NCI-H524 treated with DMSO at 0.1 percent for 48 hours (cell line): ENCODE results near the gene HOXD9.

Experiments
- DNase-seq: peaks from one replicate; lab custom pipeline; 2025; lab: John Stamatoyannopoulos, UW

Gene HOXD9

GRCh38 chr2:176124947-176125771 is 2.6 kb downstream of the HOXD9 start:
- DNase-seq = no peak

DNA sequence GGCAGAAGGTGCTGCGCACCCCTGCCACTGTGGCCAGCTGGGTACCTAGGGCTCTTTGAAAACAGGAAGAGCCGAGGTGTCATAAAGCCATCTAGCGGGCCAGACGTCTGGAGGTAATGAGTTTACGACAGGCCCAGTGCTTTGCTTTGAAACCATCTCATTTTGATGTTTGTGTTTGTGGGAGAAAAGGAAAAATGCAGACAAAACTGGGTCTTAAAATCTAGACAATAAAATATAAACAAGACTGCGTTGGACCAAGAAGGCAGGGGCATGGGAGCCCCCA is 3.2 kb downstream of the HOXD9 start:
- DNase-seq = no peak

- no peak for DNase-seq
These were observed 4.6 kb downstream of the HOXD9 start for GRCh38 chr2:176126929-176127773.

DNA sequence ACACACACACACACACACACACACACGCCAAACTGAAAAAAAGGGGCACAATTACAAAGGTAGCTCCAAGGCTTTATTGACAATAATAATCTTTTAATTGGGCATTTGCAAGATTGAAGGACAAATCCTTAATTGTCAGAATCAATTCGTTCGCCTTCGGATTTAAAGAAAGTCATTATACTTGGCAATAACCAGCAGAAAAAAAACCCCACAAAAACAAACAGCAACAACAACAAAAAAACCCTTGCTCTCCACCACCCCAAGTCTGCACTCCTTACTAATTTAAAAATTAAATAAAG is 5.2 kb downstream of the HOXD9 start:
- DNase-seq = no peak

GRCh38 chr2:176128172-176128981 is 5.9 kb downstream of the HOXD9 start:
- DNase-seq = no peak

GRCh38 chr2:176128982-176129796 is 6.7 kb downstream of the HOXD9 start, which contains the start of gene HOXD8:
HOXD8 (plus strand) TSS chr2:176129705; CDS start chr2:176130367, 662 bp downstream.
- no peak for DNase-seq

- no peak for DNase-seq
These were observed 7.3 kb downstream of the HOXD9 start for GRCh38 chr2:176129813-176130146.

- DNase-seq = no peak
These were observed 7.8 kb downstream of the HOXD9 start for GRCh38 chr2:176130147-176130956.

DNA sequence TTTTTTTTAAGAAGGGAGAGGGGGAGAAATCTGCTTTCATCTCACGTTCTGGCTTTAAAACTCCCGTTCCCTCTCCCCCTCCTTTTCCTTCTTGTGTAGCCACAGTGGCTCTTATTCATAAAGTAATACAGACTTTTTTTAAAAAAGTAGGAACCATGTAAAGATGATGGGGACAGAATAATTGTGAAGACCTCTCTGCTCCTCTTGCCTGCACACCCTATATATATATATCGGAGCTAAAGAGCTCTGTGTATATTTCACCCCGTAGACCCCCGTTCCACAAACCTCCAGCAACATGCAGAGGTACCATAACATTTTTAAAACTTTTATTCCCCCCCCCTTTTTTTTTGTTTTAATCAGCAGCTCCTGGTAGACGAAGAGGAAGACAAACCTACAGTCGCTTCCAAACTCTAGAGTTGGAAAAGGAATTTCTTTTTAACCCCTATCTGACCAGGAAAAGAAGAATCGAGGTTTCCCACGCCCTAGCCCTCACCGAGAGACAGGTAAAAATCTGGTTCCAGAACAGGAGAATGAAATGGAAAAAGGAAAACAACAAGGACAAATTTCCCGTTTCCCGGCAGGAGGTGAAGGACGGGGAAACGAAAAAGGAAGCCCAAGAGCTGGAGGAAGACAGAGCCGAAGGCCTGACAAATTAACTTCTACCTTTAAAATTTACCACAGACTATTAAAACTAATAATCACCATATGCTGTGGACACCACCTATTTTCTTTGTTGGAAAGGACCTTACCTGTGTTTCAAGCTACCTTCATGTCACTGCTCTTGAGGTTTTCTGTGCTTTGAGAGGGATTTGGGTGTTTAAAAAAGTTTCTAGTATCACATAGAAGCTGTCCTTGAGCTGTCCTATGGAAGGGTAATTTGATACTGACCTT is 8.7 kb downstream of the HOXD9 start:
- DNase-seq = no peak

GRCh38 chr2:176131848-176132158 is 9.3 kb downstream of the HOXD9 start:
- DNase-seq = no peak

DNA sequence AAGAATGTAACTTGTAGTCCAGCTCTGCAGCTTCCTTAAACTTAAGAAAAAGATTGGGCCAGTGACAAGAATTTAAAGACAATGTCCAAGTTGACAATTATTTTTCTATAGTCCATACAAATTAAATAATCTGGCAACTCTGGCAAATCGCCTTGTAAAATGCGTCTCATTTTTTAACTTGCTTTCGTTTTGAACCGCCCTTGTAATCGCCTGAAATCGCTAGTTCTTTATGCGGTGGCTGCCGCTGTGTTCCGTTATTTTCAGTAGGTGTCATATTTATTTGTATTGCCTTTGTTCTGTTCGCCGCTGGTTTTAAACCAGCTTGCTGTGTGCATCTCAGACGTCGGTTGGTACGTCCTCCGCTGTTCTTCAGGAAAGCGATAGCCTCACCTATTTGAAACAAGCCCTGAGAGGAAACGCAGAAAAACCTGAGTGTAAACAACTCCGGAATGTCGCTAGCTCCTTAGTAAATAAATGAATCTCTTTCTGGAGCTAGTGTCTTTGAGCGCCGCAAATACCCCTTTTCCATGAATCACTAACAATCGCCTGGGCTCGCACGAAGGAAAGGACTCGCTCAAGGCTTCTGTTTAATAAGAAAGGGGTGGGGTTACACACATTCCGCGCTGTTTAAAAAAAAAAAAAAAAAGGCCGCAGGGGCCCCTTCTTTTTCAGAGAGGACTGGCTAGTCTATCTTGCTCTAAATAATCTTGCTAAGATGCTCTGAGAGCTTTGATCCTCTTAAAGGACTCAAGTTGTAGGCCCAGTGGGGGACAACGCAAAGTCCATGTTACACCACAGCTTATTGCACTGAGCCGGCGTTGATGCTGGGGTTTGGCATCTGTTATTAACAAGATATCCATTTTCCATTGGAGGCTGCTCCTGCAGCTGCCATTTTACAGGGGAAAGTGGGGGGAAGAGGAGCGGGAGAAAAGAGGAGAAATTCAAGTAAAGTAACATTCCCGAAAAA is 10.0 kb downstream of the HOXD9 start:
- DNase-seq = peak; percentile 77

GRCh38 chr2:176133389-176133788 is 10.9 kb downstream of the HOXD9 start:
- DNase-seq = no peak

DNA sequence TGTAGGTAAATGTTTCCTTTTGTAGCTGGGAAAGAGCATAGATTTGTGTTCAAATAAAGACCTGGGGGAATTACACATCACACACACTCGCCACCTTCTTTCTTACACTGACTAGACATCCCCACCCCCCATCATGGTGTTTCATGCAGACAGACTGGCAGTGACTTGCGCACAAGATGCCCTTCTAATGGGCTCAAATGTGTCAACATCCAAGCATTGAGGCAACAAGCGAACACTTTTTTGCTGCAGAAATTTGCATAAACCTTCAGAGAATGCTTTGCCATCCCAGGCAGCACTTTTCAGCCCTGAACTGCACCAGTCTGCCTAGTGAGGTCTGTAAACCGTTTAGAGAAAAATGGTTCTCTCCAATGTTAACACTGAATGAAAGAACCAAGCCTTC is 11.5 kb downstream of the HOXD9 start:
- no peak for DNase-seq

DNA sequence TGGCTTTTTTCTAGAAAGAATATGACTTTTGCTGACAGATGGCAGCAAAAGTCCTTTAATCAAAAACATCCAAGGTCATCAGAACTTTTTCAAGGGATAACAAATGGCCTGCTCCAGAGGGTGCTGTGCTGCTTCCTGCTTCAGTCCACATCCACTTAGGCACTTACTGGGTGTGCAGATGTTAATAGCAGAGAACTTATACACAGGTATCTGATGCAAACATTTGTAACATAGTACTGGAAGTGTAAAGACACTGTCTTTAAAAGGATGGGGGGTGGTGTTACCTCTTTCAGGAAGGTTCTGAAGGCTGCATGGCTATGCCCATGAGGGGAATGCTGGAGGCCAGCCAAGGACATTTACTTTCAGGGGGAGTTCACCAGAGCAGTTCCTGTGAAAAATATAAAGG is 12.5 kb downstream of the HOXD9 start:
- no peak for DNase-seq

DNA sequence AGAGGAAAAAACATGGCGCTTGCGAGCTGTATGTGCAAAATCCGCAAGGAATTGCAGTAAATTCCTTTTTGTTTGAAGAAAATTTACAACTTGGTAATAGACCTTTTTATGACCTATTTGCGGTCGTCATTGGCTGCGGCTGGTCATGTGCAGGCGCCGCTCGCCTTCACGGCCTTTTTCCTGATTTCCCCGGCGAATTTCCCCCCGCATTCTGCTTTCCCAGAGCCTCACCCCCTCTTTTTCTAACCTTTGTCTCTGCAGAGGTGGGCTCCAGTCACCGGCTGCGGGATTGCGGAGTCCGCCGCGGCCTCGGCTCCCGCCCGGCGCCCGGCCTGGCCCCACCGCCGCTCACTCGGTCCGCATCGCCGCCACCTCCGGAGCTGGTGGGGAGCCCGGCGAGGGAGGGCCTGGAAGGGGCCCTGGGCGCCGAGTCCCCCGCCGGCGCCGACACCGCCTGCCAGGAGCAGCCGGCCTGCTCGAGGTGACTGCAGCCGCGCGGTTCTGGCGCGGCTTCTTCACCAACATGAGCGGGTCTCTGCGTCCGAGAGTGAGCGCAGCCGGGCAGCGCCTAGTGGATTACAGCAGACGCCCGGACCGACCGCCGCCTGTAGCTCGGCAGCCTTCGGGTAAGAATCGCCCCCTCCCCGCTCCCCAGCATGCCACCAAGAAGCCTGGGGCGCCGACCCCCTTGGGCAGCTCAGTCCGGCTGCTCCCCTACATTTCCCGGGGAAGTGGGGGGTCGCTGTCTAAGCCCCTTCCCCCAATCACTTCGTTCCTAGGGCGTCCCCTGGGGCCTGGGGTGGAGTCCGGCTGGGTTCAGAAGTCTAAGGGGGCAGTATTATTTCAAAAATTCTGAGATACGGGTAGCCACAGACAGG is 14.1 kb downstream of the HOXD9 start:
- DNase-seq = no peak

GRCh38 chr2:176137252-176137580 is 14.7 kb downstream of the HOXD9 start:
- DNase-seq = no peak

DNA sequence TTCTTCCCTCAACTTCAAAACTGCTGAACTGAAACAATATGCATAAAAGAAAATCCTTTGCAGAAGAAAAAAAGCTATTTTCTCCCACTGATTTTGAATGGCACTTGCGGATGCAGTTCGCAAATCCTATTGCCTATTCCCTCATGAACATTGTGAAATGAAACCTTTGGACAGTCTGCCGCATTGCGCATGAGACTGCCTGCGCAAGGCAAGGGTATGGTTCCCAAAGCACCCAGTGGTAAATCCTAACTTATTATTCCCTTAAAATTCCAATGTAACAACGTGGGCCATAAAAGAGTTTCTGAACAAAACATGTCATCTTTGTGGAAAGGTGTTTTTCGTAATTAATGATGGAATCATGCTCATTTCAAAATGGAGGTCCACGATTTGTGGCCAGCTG is 15.4 kb downstream of the HOXD9 start:
- no peak for DNase-seq

GRCh38 chr2:176138526-176138922 is 16.0 kb downstream of the HOXD9 start:
- DNase-seq = no peak
